Right lobe of liver (tissue), 6 donors: ENCODE measurements around the gene FASTKD1. TPM values are rescaled to one million over a fixed set of nuclear protein-coding genes. Genes with fewer than 3 reads are reported as not detected.
A peak's percentile ranks its signal among the peaks of the same experiment; 100 is the strongest.

Experiments used
- ATAC-seq, 4 donors: fragments of 200-7000 bp; cut with Tn5 transposase; one replicate each; pipeline ENCODE4 v1.9.1; 2020; ENCODE audit warnings: mild to moderate bottlenecking in 4 of 4, moderate library complexity in 4 of 4
- DNase-seq, 3 donors: peaks; one replicate each; pipeline ENCODE4 v3.0.0-alpha.2; 2020
- H3K27ac ChIP-seq, 3 donors: fragments of 200-600 bp; one replicate each; pipeline ENCODE4 v1.8.0; 2022
- H3K27me3 ChIP-seq, 2 donors: fragments of 200-600 bp; one replicate each; pipeline ENCODE4 v1.8.0; 2022
- H3K36me3 ChIP-seq, 4 donors: fragments of 200-600 bp; sonication (generic) in 1 of 4; one replicate each; pipeline versions ENCODE4 v1.5.1 to v1.8.0; 2017 to 2022; ENCODE audit warnings: control low read depth in 1 of 4
- H3K4me1 ChIP-seq, 4 donors: fragments of 200-600 bp; sonication (generic) in 1 of 4; one replicate each; pipeline versions ENCODE4 v1.5.1 to v1.8.0; 2017 to 2022; ENCODE audit warnings: control low read depth in 1 of 4
- H3K4me3 ChIP-seq, 3 donors: fragments of 200-600 bp; one replicate each; pipeline ENCODE4 v1.8.0; 2022
- H3K9me3 ChIP-seq, 4 donors: fragments of 200-600 bp; sonication (generic) in 1 of 4; one replicate each; pipeline versions ENCODE4 v1.5.1 to v1.8.0; 2017 to 2022; ENCODE audit warnings: control low read depth in 1 of 4
- CTCF ChIP-seq, 4 donors: fragments of 200-600 bp in 3 of 4; fragments of 450-650 bp in 1 of 4; IDR thresholded peaks; one replicate each; pipeline versions ENCODE4 v1.5.1 to v1.8.0; 2016 to 2022; ENCODE audit warnings: antibody characterized with exemption in 4 of 4, mild to moderate bottlenecking in 2 of 4
- POLR2A ChIP-seq: fragments of 450-650 bp; IDR thresholded peaks from one replicate; pipeline ENCODE4 v1.6.1; 2017; ENCODE audit warnings: antibody characterized with exemption, mild to moderate bottlenecking
- WGBS: methylation state at CpG from one replicate; pipeline ENCODE4 v1.1.6; 2018; ENCODE audit warnings: low coverage, low lambda C conversion rate; ENCODE audit not compliant: insufficient coverage; ENCODE audit errors: missing lambda C conversion rate; 5-methylcytosine and 5-hydroxymethylcytosine counted together
- intact Hi-C, 2 donors: fragments of 100-400 bp; cut with DNase I; formaldehyde crosslinking; loops; one replicate each; pipeline versions ENCODE4 v1.11.2 to v1.14.1; 2022
- total RNA-seq, 6 experiments: library from RNA; depleted of rRNA in 2 of 6; stranded (reverse); fragments of >200 nt in 2 of 6; fragmentation: NEBNext Ultra II Directional in 3 of 6; extraction: Animal tissue kit (Norgen Biotek cat#: 25700) in 3 of 6; gene quantifications; one replicate each; pipeline versions ENCODE4 v1.1.0 to v1.2.4, GENCODE V29; 2016 to 2023
- donor health status: DM: no; HTN: yes; CAD: no.
- donor health status: DM: no; HTN: no; CAD: no.
- donor health status: DM: no; HTN: no; CAD: no.
- donor health status: DM: no; HTN: yes; CAD: no.
- donor health status: DM: no; HTN: yes; CAD: no.

Gene FASTKD1
- total RNA-seq, 6 experiments from 2014 or later = 11.6 to 21.1 (median 13.4) TPM

- WGBS = 86% methylated on average over 2 of the region's 5 CpGs
- no peak for ATAC-seq
Measured at GRCh38 chr2:169495310-169495928, 78.2 kb downstream of the FASTKD1 start.

GRCh38 chr2:169493360-169493759 lies 80.3 kb downstream of the FASTKD1 start:
- no peak for DNase-seq
- WGBS = 42% methylated on average over 2 of the region's 2 CpGs
- no peaks in the 10 kb centered on the region for H3K9me3 ChIP-seq
- H3K4me1 ChIP-seq = peaks cover 0 to 8% (median 0%) of the 10 kb centered on the region in 4 donors
- H3K27me3 ChIP-seq = no peaks in the 10 kb centered on the region
- ATAC-seq = peak; percentile 49 to 90 (median 75)
- peak overlapping the region in 1 of 3 donors; percentile 3 for H3K27ac ChIP-seq
- no peak for TF ChIP-seq CTCF (IDR thresholded peaks at IDR 0.05)
- no peak for TF ChIP-seq POLR2A
- intact Hi-C loops = no loop called here
- H3K4me3 ChIP-seq = no peak overlapping the region
- H3K36me3 ChIP-seq = no peaks in the 10 kb centered on the region

More at GRCh38 chr2:169495310-169495928, 78.2 kb downstream of the FASTKD1 start:
- no peak for DNase-seq
- Histone ChIP-seq H3K27me3 (no peaks in the 10 kb centered on the region), H3K9me3 (no peaks in the 10 kb centered on the region), H3K36me3 (no peaks in the 10 kb centered on the region), H3K4me1 (peaks cover 0 to 8% (median 0%) of the 10 kb centered on the region in 4 donors), H3K27ac (no peak overlapping the region), H3K4me3 (no peak overlapping the region)
- TF ChIP-seq CTCF (IDR thresholded peaks at IDR 0.05) (no peak), POLR2A (no peak)
- intact Hi-C loops = no loop called here

- H3K4me1 ChIP-seq = peaks cover 0 to 8% (median 0%) of the 10 kb centered on the region in 4 donors
- DNase-seq (no peak), ATAC-seq (no peak)
- no peak for TF ChIP-seq POLR2A
- TF ChIP-seq CTCF (IDR thresholded peaks at IDR 0.05) = no peak
- H3K9me3 ChIP-seq = no peaks in the 10 kb centered on the region
- intact Hi-C loops = no loop called here
- H3K27ac ChIP-seq = no peak overlapping the region
- H3K4me3 ChIP-seq = no peak overlapping the region
- no peaks in the 10 kb centered on the region for H3K27me3 ChIP-seq
- H3K36me3 ChIP-seq = no peaks in the 10 kb centered on the region
Measured at GRCh38 chr2:169491378-169491777, 82.3 kb downstream of the FASTKD1 start.

- intact Hi-C loops = no loop called here
- TF ChIP-seq POLR2A (no peak), CTCF (IDR thresholded peaks at IDR 0.05) (no peak)
- DNase-seq = no peak
- no peaks in the 10 kb centered on the region for H3K27me3 ChIP-seq
- no peak for ATAC-seq
- no peaks in the 10 kb centered on the region for H3K9me3 ChIP-seq
- peaks cover 0 to 8% (median 0%) of the 10 kb centered on the region in 4 donors for H3K4me1 ChIP-seq
- no peak overlapping the region for H3K4me3 ChIP-seq
- no peaks in the 10 kb centered on the region for H3K36me3 ChIP-seq
- no peak overlapping the region for H3K27ac ChIP-seq
Measured at GRCh38 chr2:169490834-169491233, 82.8 kb downstream of the FASTKD1 start.

- Histone ChIP-seq H3K9me3 (no peaks in the 10 kb centered on the region), H3K27me3 (no peaks in the 10 kb centered on the region), H3K36me3 (peaks cover 0 to 7% (median 0%) of the 10 kb centered on the region in 4 donors), H3K4me1 (no peaks in the 10 kb centered on the region), H3K4me3 (no peak overlapping the region), H3K27ac (no peak overlapping the region)
- ATAC-seq = no peak
- intact Hi-C loops = no loop called here
- DNase-seq = no peak
- no peak for TF ChIP-seq POLR2A
- TF ChIP-seq CTCF (IDR thresholded peaks at IDR 0.05) = no peak
Measured at GRCh38 chr2:169486487-169486886, 87.2 kb downstream of the FASTKD1 start.
